CD4-positive, alpha-beta T cell treated with Interleukin-15 for 1 hour (primary cell): ENCODE data around the gene ALOXE3.

Experiments
- DNase-seq: peaks from one replicate; pipeline ENCODE4 v3.0.0-alpha.2; 2020

The ALOXE3 gene

GRCh38 chr17:8141741-8142140 is 23.4 kb upstream of the ALOXE3 start:
- DNase-seq = no peak

- no peak for DNase-seq
Observed at GRCh38 chr17:8141045-8141444, 22.7 kb upstream of the ALOXE3 start.

- DNase-seq = no peak
Observed at GRCh38 chr17:8140065-8141029, 22.0 kb upstream of the ALOXE3 start.

GRCh38 chr17:8138672-8139371 is 20.5 kb upstream of the ALOXE3 start:
- peak; percentile 96 for DNase-seq

GRCh38 chr17:8138374-8138671 is 20.0 kb upstream of the ALOXE3 start:
- no peak for DNase-seq

- DNase-seq = no peak
Observed at GRCh38 chr17:8137645-8138373, 19.5 kb upstream of the ALOXE3 start.

GRCh38 chr17:8133941-8134340 is 15.6 kb upstream of the ALOXE3 start:
- DNase-seq = no peak

- DNase-seq = no peak
Observed at GRCh38 chr17:8133399-8133798, 15.1 kb upstream of the ALOXE3 start.

GRCh38 chr17:8131844-8132441 is 13.6 kb upstream of the ALOXE3 start:
- no peak for DNase-seq

GRCh38 chr17:8128125-8128784 is 9.9 kb upstream of the ALOXE3 start:
- DNase-seq = no peak

GRCh38 chr17:8126491-8127066 is 8.3 kb upstream of the ALOXE3 start:
- DNase-seq = peak; percentile 45

- no peak for DNase-seq
Observed at GRCh38 chr17:8125947-8126490, 7.7 kb upstream of the ALOXE3 start.

GRCh38 chr17:8125154-8125946 is 7.0 kb upstream of the ALOXE3 start:
- DNase-seq = peak; percentile 87

- no peak for DNase-seq
Observed at GRCh38 chr17:8124350-8125153, 6.2 kb upstream of the ALOXE3 start.

GRCh38 chr17:8123695-8124349 is 5.5 kb upstream of the ALOXE3 start, which contains the start of gene HES7:
Gene HES7, minus strand, starts transcription at chr17:8124106. Its CDS starts 22 bp downstream, at chr17:8124084.
- no peak for DNase-seq

- DNase-seq = no peak
Observed at GRCh38 chr17:8122924-8123694, 4.8 kb upstream of the ALOXE3 start.

- no peak for DNase-seq
Observed at GRCh38 chr17:8122422-8122923, 4.2 kb upstream of the ALOXE3 start.

GRCh38 chr17:8121681-8122421 is 3.5 kb upstream of the ALOXE3 start:
- no peak for DNase-seq
